ENCODE measurements around the gene GRIK4. TPM values are rescaled to one million over a fixed set of nuclear protein-coding genes. Genes with fewer than 3 reads are reported as not detected.
"Not testable (repeated sequence)": the region's sequence is repeated elsewhere in the genome, so short reads cannot be mapped to it uniquely, and the experiment has no call there.

The GRIK4 gene
- polyA plus RNA-seq, 1 donor from 2014 or later: not detected

- H3K4me3 Mint-ChIP-seq: no peak overlapping the region
- H3K27ac Mint-ChIP-seq: no peak overlapping the region
- peaks cover 22% of the 10 kb centered on the region for H3K27me3 Mint-ChIP-seq
- H3K4me1 Mint-ChIP-seq: no peaks in the 10 kb centered on the region
- H3K9me3 Mint-ChIP-seq: no peaks in the 10 kb centered on the region
- H3K36me3 Mint-ChIP-seq: no peaks in the 10 kb centered on the region
Observed at GRCh38 chr11:120500414-120501071, 11.0 kb upstream of the GRIK4 start.

GRCh38 chr11:120501440-120501839 lies 10.1 kb upstream of the GRIK4 start:
- no peaks in the 10 kb centered on the region for H3K36me3 Mint-ChIP-seq
- no peaks in the 10 kb centered on the region for H3K9me3 Mint-ChIP-seq
- no peak overlapping the region for H3K27ac Mint-ChIP-seq
- no peaks in the 10 kb centered on the region for H3K4me1 Mint-ChIP-seq
- H3K27me3 Mint-ChIP-seq: peaks cover 25% of the 10 kb centered on the region
- H3K4me3 Mint-ChIP-seq: no peak overlapping the region

- Mint-ChIP-seq H3K27ac (no peak overlapping the region), H3K9me3 (no peaks in the 10 kb centered on the region), H3K27me3 (peaks cover 25% of the 10 kb centered on the region), H3K4me3 (no peak overlapping the region), H3K36me3 (no peaks in the 10 kb centered on the region), H3K4me1 (no peaks in the 10 kb centered on the region)
Observed at GRCh38 chr11:120501976-120502755, 9.4 kb upstream of the GRIK4 start.

GRCh38 chr11:120503529-120503928 lies 8.0 kb upstream of the GRIK4 start:
- not testable (repeated sequence) for H3K9me3 Mint-ChIP-seq, H3K27ac Mint-ChIP-seq, H3K4me3 Mint-ChIP-seq, H3K4me1 Mint-ChIP-seq, H3K36me3 Mint-ChIP-seq
- H3K27me3 Mint-ChIP-seq: peaks cover 31% of the 10 kb centered on the region

- Mint-ChIP-seq H3K27ac (no peak overlapping the region), H3K4me3 (no peak overlapping the region), H3K27me3 (peaks cover 38% of the 10 kb centered on the region), H3K36me3 (no peaks in the 10 kb centered on the region), H3K4me1 (peaks cover 0 to 4% (median 1%) of the 10 kb centered on the region in 3 donors), H3K9me3 (no peaks in the 10 kb centered on the region)
Observed at GRCh38 chr11:120505801-120506425, 5.6 kb upstream of the GRIK4 start.

- Mint-ChIP-seq H3K36me3 (no peaks in the 10 kb centered on the region), H3K9me3 (no peaks in the 10 kb centered on the region), H3K4me3 (peak overlapping the region in 1 of 4 donors; percentile 50), H3K27me3 (peaks cover 35% of the 10 kb centered on the region), H3K27ac (no peak overlapping the region), H3K4me1 (peaks cover 0 to 4% (median 3%) of the 10 kb centered on the region in 3 donors)
Observed at GRCh38 chr11:120509346-120510053, 2.0 kb upstream of the GRIK4 start.

- H3K27ac Mint-ChIP-seq: no peak overlapping the region
Observed at GRCh38 chr11:120510406-120511115, 987 bp upstream of the GRIK4 start.

GRCh38 chr11:120511820-120512738 lies 531 bp downstream of the GRIK4 start:
- H3K9me3 Mint-ChIP-seq: no peaks in the 10 kb centered on the region
- H3K27me3 Mint-ChIP-seq: peaks cover 45% of the 10 kb centered on the region
- no peak overlapping the region for H3K27ac Mint-ChIP-seq
- H3K4me3 Mint-ChIP-seq: peak overlapping the region in 2 of 4 donors; percentile 47 to 58
- no peaks in the 10 kb centered on the region for H3K36me3 Mint-ChIP-seq
- peaks cover 0 to 4% (median 3%) of the 10 kb centered on the region in 3 donors for H3K4me1 Mint-ChIP-seq

More at GRCh38 chr11:120510406-120511115, 987 bp upstream of the GRIK4 start:
- Mint-ChIP-seq H3K36me3 (no peaks in the 10 kb centered on the region), H3K4me3 (peak overlapping the region in 2 of 4 donors; percentile 67 to 79), H3K9me3 (no peaks in the 10 kb centered on the region), H3K27me3 (peaks cover 41% of the 10 kb centered on the region), H3K4me1 (peaks cover 0 to 4% (median 3%) of the 10 kb centered on the region in 3 donors)

GRCh38 chr11:120512739-120513435 lies 1.3 kb downstream of the GRIK4 start:
- no peak overlapping the region for H3K27ac Mint-ChIP-seq
- peaks cover 49% of the 10 kb centered on the region for H3K27me3 Mint-ChIP-seq
- no peaks in the 10 kb centered on the region for H3K36me3 Mint-ChIP-seq

GRCh38 chr11:120513436-120514315 lies 2.1 kb downstream of the GRIK4 start:
- Mint-ChIP-seq H3K9me3 (no peaks in the 10 kb centered on the region), H3K4me1 (peaks cover 0 to 4% (median 3%) of the 10 kb centered on the region in 3 donors), H3K4me3 (peak overlapping the region in 1 of 4 donors; percentile 77), H3K27me3 (peaks cover 44% of the 10 kb centered on the region), H3K27ac (no peak overlapping the region), H3K36me3 (no peaks in the 10 kb centered on the region)

More at GRCh38 chr11:120512739-120513435, 1.3 kb downstream of the GRIK4 start:
- peaks cover 0 to 4% (median 3%) of the 10 kb centered on the region in 3 donors for H3K4me1 Mint-ChIP-seq
- no peaks in the 10 kb centered on the region for H3K9me3 Mint-ChIP-seq
- peak overlapping the region in 2 of 4 donors; percentile 23 to 65 for H3K4me3 Mint-ChIP-seq

- Mint-ChIP-seq H3K27me3 (peaks cover 46% of the 10 kb centered on the region), H3K36me3 (no peaks in the 10 kb centered on the region), H3K4me3 (peak overlapping the region in 1 of 4 donors; percentile 67), H3K4me1 (peaks cover 0 to 4% (median 3%) of the 10 kb centered on the region in 3 donors), H3K9me3 (no peaks in the 10 kb centered on the region), H3K27ac (no peak overlapping the region)
Observed at GRCh38 chr11:120514541-120515121, 3.1 kb downstream of the GRIK4 start.

GRCh38 chr11:120515186-120515723 lies 3.7 kb downstream of the GRIK4 start:
- Mint-ChIP-seq H3K9me3 (no peaks in the 10 kb centered on the region), H3K27ac (peak overlapping the region in 1 of 3 donors; percentile 20), H3K4me1 (peaks cover 0 to 3% (median 0%) of the 10 kb centered on the region in 3 donors), H3K4me3 (peak overlapping the region in 1 of 4 donors; percentile 24), H3K27me3 (peaks cover 46% of the 10 kb centered on the region), H3K36me3 (no peaks in the 10 kb centered on the region)

Data from IgD-negative memory B cell (primary cell).